GM19238 (cell line): ENCODE measurements around the gene CHPF.

ENCODE experiments used
- DNase-seq: peaks from one replicate; pipeline ENCODE4 v3.0.0; 2011; ENCODE audit warnings: low spot score; ENCODE audit not compliant: insufficient read length

Gene CHPF

DNA sequence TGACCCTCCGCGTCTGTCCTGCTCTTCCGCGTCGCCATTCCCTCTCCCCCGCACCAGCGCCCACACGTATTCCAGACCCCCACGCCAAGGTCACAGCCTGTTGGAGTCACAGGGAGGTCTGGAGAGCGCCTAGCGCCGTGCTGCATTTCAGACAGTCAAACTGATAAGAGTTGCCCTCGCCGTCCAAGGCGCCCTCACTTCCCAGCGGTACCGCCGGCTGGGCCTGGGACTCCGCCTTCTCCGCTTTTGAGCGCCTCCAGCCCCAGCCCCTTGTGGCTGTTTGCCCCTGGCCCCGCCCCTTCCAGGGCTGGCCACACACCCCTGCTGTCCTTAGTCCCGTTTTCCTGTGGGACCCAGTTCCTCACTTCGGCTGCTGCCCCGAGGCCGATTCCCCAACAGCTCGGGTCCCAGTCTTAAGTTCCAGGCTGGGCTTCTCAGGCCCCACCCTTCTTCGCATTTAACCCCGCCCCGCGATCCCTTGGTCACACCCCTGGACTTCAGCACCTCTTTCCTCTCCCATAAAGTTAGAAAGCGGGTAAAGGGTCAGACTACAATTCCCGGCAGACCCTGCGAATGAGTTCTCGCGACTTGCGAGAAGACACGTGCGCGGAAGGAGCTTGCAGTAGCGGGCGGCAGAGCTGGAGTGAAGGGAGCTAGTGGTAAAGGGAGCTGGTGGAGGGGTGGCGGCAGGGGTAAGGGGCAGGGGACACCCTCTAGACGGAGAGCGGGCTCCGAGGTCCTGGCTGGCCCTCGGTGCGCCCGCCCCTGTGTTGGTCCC is 45.1 kb downstream of the CHPF start, which contains the start of gene GMPPA:
TSS of gene GMPPA (plus strand) at position 612 of the 778 bp plus-strand sequence. CDS start 1,085 bp downstream, outside the sequence.
- DNase-seq: peak; percentile 99

DNA sequence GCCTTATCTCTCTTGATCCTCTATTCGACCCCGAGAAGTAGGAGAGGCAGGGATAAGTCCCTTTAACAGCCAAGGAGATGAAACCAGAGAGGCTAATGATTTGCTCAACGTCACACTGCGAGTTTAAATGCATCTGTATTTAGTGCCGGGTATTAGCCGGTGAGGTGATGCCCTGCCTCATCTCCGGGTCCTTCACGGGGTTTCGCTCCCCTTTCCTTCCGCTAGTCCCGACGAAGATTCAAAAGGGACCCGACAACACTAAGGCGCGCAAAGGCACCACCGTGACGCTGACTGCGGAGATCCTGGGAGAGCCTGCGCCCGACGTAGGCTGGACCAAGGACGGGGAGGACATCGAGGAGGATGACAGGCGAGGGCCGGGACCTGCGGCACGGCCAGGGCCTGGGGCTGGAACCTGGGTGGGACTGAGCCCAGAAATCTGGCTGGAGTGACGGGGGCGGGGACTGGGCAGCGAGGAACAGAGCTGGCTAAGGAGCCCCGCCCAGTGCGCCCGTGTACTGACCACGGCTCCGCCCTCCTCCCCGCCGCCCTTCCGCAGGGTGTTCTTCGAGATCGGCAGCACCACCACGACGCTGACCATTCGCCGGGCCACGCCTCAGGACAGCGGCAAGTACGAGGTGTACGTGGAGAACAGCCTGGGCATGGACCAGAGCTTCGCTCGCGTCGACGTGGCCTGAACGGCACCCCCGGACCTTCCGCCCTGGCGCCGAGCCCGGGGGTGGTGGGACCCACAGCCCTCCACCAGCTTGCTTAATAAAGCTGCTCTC is 45.9 kb downstream of the CHPF start:
- peak; percentile 56 for DNase-seq

DNA sequence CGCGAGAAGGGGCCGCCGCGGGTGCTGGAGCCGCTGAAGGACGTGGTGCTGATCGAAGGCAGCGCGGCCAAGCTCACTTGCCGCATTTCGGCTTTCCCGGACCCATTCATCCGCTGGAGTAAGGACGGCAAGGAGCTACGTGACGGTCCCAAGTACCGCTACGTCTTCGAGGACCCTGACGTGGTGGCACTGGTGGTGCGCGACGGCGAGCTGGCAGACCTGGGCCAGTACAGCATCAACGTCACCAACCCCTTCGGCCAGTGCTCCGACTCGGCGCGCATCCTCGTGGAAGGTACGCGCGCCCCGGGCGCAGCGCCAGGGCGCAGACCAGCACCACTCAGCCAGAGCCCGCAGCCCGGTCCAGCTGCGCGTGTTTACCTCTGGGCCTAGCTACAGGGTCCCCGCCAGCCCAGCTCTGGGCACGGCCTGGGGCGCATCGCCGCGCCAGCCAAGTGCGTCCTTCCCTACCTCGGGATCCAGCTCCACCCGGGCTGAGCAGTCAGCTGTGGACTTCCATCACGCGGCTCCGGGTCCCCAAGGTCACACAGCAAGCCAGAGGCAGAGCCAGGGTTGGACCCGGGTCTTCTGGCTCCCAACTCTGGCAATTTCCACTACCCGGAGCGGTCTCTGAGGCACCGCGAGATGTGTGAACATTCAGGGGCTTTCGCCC is 46.6 kb downstream of the CHPF start:
- DNase-seq: no peak

DNA sequence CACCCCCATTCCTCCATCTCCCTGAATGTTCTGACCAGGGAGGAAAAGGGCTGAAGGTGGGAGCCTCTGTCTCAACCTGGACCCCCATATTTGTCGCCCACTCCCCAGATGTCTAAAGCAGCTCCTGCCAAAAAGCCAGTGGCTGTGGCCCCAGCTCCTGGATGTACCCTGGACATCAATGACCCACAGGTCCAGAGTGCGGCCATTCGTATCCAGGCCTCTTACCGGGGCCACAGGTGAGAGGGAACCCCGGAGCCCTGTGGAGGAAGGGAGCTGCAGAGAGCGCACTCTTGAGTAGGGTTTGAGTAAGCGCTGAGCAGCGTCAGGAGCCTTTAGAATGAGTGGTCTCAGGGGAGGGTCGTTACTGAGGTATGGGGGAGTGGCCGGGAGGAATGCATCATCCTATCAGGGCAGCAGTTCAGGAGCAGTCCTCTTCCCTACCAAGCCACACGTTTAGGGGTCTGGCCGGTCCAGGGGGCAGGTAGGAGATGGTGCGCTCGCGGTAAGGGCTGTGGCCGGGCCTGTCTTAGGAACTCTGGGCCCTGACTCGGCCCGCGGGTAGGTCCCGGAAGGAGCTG is 47.3 kb downstream of the CHPF start:
- DNase-seq: no peak

DNA sequence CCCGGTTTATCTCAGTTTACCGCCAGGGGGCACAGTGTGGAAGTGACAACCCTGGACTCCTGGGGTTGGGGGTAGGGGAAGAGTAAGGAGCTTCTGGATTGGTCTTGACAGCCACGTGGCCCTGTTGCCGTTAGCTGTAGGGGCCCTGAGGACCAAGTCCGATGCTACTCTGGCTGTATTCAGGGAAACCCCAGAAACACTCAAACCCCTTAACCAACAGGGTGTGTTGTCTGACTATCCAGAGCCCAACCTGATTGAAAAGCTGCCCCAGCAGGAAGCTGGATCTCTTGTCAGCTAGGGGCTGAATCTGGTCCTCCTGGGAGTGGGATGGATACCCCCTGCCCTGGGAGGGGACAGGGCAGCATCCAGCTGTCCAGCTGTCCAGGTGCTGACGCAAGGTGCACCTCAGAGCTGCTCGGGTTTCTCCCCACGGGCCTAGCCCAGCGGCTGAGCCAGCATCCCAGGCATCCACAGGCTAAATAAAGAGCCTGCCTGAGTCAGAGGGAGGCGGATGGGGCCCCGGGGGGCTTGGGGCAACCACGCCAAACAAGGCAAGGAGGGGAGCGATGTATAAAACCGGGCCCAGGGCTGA is 48.0 kb downstream of the CHPF start:
- peak; percentile 77 for DNase-seq

DNA sequence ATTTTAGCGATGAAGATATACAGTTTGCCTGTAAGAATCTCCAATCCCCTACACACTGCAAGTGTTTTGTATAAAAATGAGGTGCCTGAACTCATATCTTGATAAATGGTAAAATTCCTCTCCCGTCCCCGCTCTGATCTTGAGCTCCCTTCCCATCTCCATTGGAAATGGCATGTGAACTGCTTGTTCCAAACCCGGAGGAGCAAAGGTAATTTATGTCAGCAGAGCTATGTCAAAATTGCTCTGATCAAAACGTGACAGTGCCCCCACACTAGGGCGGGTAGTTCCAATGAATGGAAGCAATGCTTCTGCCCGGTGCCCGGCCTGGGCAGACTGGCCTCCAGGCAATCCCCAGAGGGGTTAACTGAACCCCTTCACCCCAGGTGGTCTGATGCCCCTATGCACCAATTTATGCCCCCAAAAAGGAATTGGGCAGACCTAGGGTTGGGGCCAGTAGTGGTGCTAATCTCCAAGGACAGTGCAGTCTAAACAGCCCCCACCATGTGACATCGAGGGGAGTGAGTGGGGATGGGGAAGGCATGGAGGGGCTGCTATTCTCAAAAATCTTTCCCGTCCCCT is 48.6 kb downstream of the CHPF start:
- no peak for DNase-seq

GRCh38 chr2:219493086-219493485 is 50.5 kb downstream of the CHPF start:
- no peak for DNase-seq

DNA sequence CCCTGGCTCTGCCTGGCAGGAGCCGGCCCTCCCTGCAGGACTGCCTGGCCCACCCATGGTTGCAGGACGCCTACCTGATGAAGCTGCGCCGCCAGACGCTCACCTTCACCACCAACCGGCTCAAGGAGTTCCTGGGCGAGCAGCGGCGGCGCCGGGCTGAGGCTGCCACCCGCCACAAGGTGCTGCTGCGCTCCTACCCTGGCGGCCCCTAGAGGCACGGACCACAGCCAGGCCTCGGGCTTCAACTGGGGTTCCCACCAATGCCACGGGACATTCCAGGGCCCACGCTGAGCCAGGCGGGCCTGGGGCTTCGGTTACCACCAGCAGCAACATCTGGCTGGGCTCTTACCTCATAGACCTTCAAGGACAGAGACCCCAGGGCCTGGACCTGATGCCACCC is 51.0 kb downstream of the CHPF start:
- DNase-seq: no peak

GRCh38 chr2:219491278-219491963 is 52.2 kb downstream of the CHPF start:
- no peak for DNase-seq

GRCh38 chr2:219490600-219491130 is 52.9 kb downstream of the CHPF start:
- DNase-seq: no peak

DNA sequence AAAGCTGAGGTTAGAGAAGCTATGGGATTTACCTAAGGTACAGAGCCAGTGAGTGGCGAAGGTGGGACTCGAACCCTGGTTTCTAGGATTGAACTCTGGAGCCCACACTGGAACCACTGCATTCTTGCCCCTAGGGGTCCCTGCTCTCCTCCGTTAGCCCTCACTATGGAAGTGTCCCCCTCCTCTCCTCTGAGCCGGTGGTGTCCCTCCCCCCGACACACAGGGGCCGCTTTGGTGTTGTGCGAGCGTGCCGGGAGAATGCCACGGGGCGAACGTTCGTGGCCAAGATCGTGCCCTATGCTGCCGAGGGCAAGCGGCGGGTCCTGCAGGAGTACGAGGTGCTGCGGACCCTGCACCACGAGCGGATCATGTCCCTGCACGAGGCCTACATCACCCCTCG is 53.4 kb downstream of the CHPF start:
- no peak for DNase-seq

DNA sequence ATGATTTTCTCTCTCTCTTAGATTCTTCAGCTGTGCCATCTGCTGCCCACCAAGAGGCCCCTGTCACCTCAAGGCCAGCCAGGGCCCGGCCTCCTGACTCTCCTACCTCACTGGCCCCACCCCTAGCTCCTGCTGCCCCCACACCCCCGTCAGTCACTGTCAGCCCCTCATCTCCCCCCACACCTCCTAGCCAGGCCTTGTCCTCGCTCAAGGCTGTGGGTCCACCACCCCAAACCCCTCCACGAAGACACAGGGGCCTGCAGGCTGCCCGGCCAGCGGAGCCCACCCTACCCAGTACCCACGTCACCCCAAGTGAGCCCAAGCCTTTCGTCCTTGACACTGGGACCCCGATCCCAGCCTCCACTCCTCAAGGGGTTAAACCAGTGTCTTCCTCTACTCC is 54.3 kb downstream of the CHPF start:
- no peak for DNase-seq
